ENCODE data around the gene DOCK10.

Gene DOCK10

DNA sequence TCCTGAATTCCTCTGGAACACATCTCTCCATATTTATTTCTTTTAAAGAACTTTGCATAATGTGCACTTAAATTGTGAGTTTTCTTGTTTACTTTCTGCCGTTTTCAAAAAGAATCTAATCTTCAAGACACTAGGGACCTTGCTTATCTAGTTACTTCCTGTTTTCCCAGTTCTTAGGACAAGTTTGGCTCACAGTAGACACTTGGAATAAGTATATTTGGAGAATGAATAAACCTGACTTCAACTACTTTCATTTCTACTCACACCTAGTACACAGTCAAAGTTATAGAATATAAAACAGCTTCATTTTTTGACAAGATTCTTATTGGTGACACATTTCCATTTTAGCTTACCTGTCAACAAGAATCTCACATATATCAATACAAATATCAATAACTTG lies 170.5 kb downstream of the DOCK10 start:
- TF ChIP-seq, protein P1, sequence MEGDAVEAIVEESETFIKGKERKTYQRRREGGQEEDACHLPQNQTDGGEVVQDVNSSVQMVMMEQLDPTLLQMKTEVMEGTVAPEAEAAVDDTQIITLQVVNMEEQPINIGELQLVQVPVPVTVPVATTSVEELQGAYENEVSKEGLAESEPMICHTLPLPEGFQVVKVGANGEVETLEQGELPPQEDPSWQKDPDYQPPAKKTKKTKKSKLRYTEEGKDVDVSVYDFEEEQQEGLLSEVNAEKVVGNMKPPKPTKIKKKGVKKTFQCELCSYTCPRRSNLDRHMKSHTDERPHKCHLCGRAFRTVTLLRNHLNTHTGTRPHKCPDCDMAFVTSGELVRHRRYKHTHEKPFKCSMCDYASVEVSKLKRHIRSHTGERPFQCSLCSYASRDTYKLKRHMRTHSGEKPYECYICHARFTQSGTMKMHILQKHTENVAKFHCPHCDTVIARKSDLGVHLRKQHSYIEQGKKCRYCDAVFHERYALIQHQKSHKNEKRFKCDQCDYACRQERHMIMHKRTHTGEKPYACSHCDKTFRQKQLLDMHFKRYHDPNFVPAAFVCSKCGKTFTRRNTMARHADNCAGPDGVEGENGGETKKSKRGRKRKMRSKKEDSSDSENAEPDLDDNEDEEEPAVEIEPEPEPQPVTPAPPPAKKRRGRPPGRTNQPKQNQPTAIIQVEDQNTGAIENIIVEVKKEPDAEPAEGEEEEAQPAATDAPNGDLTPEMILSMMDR (conservative IDR thresholded peaks at IDR 0.05; ENCODE audit: low read length): no peak
- DNase-seq (ENCODE audit: low read depth): no peak
- H3K4me3 ChIP-seq (ENCODE audit: low read length): no peak overlapping the region

DNA sequence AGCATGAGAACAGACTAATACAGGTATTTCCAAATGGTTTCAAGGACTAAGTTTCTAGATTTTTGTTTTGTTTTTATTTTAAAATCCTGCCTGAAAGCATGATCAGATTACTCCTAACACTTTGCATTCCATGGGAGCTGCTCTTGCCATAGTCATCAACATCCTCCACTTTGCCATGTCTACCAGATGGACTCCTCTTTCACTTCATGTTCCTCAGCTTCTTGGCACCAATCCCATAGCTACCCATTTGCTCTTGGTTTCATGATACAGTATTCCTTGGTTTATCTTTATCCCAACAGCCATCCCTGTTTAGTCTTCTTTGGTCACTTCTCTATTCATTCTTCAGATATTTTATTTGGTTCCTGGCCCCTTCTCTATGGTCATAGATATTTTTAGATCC lies 171.9 kb downstream of the DOCK10 start:
- TF ChIP-seq, protein P1 (conservative IDR thresholded peaks at IDR 0.05; ENCODE audit: low read length): no peak
- no peak overlapping the region for H3K4me3 ChIP-seq (ENCODE audit: low read length)
- peak; percentile 61 for DNase-seq (ENCODE audit: low read depth)

GRCh38 chr2:224869601-224870233 lies 172.6 kb downstream of the DOCK10 start:
- TF ChIP-seq, protein P1 (conservative IDR thresholded peaks at IDR 0.05; ENCODE audit: low read length): no peak
- DNase-seq (ENCODE audit: low read depth): peak; percentile 87
- H3K4me3 ChIP-seq (ENCODE audit: low read length): no peak overlapping the region

DNA sequence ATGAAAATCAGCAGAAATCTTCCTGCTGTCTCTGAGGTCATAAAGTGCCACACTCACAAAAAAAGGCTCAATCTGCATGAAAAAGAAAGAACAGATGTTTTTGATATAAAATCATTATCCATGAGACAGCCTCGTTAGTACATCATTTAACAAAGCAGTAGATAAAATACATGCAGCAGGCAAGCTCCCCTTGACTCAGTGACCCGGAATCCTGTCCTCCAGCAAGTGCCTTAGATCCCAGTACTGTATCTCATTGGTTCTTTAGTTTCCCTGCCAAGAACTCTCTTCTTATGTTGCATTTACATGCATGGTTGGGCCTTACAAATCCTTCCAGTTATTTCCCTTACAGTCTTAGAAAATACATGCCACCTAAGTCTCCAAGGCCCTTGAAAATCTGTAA lies 177.3 kb downstream of the DOCK10 start:
- TF ChIP-seq, protein P1 (conservative IDR thresholded peaks at IDR 0.05; ENCODE audit: low read length): no peak
- H3K4me3 ChIP-seq (ENCODE audit: low read length): no peak overlapping the region
- peak; percentile 68 for DNase-seq (ENCODE audit: low read depth)

GRCh38 chr2:224861266-224861665 lies 181.0 kb downstream of the DOCK10 start:
- TF ChIP-seq, protein P1 (conservative IDR thresholded peaks at IDR 0.05; ENCODE audit: low read length): no peak
- DNase-seq (ENCODE audit: low read depth): no peak
- no peak overlapping the region for H3K4me3 ChIP-seq (ENCODE audit: low read length)

- H3K4me3 ChIP-seq (ENCODE audit: low read length): no peak overlapping the region
- DNase-seq (ENCODE audit: low read depth): no peak
- TF ChIP-seq, protein P1 (conservative IDR thresholded peaks at IDR 0.05; ENCODE audit: low read length): no peak
Observed at GRCh38 chr2:224860786-224861185, 181.5 kb downstream of the DOCK10 start.

DNA sequence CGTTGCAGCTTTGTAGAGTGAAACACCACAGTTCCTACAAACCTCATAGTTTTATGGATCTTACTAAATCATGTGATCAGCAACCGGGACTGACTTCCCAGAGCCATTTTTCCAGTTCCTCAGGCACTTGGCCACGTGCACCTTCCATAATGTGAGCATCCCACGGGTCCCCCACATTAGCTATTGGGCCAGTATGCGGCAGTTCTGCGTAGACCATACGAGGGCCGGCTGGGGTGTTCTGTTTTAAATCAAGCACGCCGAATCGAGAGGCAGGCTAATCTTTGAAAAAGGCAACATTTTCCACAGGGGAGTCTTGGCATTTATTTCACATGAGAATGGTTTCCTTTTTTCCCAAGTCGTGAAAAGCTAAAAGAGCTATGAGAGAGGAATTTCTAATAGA lies 190.5 kb downstream of the DOCK10 start:
- DNase-seq (ENCODE audit: low read depth): no peak
- TF ChIP-seq, protein P1 (conservative IDR thresholded peaks at IDR 0.05; ENCODE audit: low read length): no peak
- H3K4me3 ChIP-seq (ENCODE audit: low read length): no peak overlapping the region
